ENCODE measurements around the gene LRTM1. TPM values are rescaled to one million over a fixed set of nuclear protein-coding genes. Genes with fewer than 3 reads are reported as not detected.

LRTM1 gene
- total RNA-seq, 1 experiment from 2014 or later = not detected

- Histone ChIP-seq H3K14ac (ENCODE audit: insufficient read depth, low read length) (no peak overlapping the region), H3K79me2 (ENCODE audit: insufficient read depth, low read length) (no peaks in the 10 kb centered on the region), H3K4me1 (ENCODE audit: insufficient read depth, low read length) (no peaks in the 10 kb centered on the region; the same call in 1 of the 2 replicates), H3K56ac (ENCODE audit: insufficient read length, low read depth, low read length) (no peak overlapping the region), H3T11ph (ENCODE audit: low read length) (no peak overlapping the region), H2BK12ac (ENCODE audit: insufficient read length, low read depth, low read length) (no peak overlapping the region), H4K5ac (ENCODE audit: insufficient read length, low read depth, low read length) (no peak overlapping the region), H2BK5ac (ENCODE audit: insufficient read length, low read length) (no peak overlapping the region), H3K27me3 (ENCODE audit: insufficient read depth, low read length) (no peaks in the 10 kb centered on the region), H3K4me2 (ENCODE audit: insufficient read depth, insufficient read length, low read length) (no peak overlapping the region), H3K23ac (ENCODE audit: insufficient read length, low read depth, low read length) (no peak overlapping the region), H2BK15ac (ENCODE audit: low read depth, low read length) (no peak overlapping the region), H2BK120ac (ENCODE audit: low read depth, low read length, poor library complexity, severe bottlenecking) (no peak overlapping the region), H3K18ac (ENCODE audit: insufficient read length, low read depth, low read length) (no peak overlapping the region), H2BK20ac (ENCODE audit: low read depth, low read length, poor library complexity, severe bottlenecking) (no peak overlapping the region), H4K20me1 (ENCODE audit: control insufficient read depth, insufficient read depth, insufficient read length) (no peaks in the 10 kb centered on the region), H3K9ac (ENCODE audit: extremely low read depth, insufficient read length, low read length) (no peak overlapping the region), H4K91ac (ENCODE audit: insufficient read length, low read depth, low read length) (no peak overlapping the region), H3K23me2 (ENCODE audit: insufficient read length, low read depth, low read length, poor library complexity, severe bottlenecking) (no peaks in the 10 kb centered on the region), H3K4ac (ENCODE audit: low read depth, low read length) (no peak overlapping the region), H2AK5ac (ENCODE audit: insufficient read length, low read length) (no peak overlapping the region), H4K8ac (replicated peaks; ENCODE audit: insufficient read length, low read depth, low read length) (no peak overlapping the region), H3K79me1 (ENCODE audit: insufficient read depth, low read depth, low read length, poor library complexity, severe bottlenecking) (no peaks in the 10 kb centered on the region), H3K27ac (ENCODE audit: insufficient read length, low read depth, low read length) (no peak overlapping the region), H3K9me3 (ENCODE audit: control insufficient read depth, low read depth, low read length) (no peaks in the 10 kb centered on the region), H2AFZ (ENCODE audit: low read length) (no peak overlapping the region)
- peak overlapping the region in 2 of 3 experiments; percentile 48 to 87; a peak in 2 of 7 replicates for H3K27ac Mint-ChIP-seq
- DNase-seq = peak; percentile 61
- no peaks in the 10 kb centered on the region for H3K27me3 Mint-ChIP-seq (ENCODE audit: low read depth)
- peaks cover 0 to 10% (median 10%) of the 10 kb centered on the region in 3 experiments; a peak in 3 of 7 replicates for H3K36me3 Mint-ChIP-seq (ENCODE audit: insufficient read depth in 1 of 3, low read depth in 3 of 3)
- H3K4me1 Mint-ChIP-seq = peaks cover 15 to 19% of the 10 kb centered on the region in 2 experiments
- 0 out of 3 replicates have a peak, but pooled peaks have one; percentile 12 for TF ChIP-seq CTCF (conservative IDR thresholded peaks at IDR 0.05)
- H3K4me3 Mint-ChIP-seq = no peak overlapping the region
- H3K9me3 Mint-ChIP-seq = no peaks in the 10 kb centered on the region; a peak in 1 of 5 replicates
- no CpG with 5 or more reads among the region's 5 CpGs for WGBS (ENCODE audit: extremely low coverage, insufficient read length, low lambda C conversion rate)
These were observed 36.3 kb downstream of the LRTM1 start for GRCh38 chr3:54891540-54891897.

Data from H9 (cell line).